GM11168 (cell line): Measurements from ENCODE around the gene RBM10.

Source experiments
- in situ Hi-C: fragments of 300-500 bp; cut with MboI; formaldehyde crosslinking; loops from one replicate; pipeline ENCODE4 v1.12.0; 2022; ENCODE audit warnings: low sequenced_read_pairs; ENCODE audit not compliant: unreplicated experiment

The RBM10 gene

GRCh38 chrX:47224896-47225290, 79.9 kb downstream of the RBM10 start:
- in situ Hi-C loops = loop anchor here (25.0 kb wide), 1 partner anchor 162 kb away; no protein-coding TSS in a partner anchor

- in situ Hi-C loops = no loop called here
Measured at GRCh38 chrX:47226071-47226470, 81.0 kb downstream of the RBM10 start.

- in situ Hi-C loops = no loop called here
Measured at GRCh38 chrX:47226531-47227333, 81.7 kb downstream of the RBM10 start.

DNA sequence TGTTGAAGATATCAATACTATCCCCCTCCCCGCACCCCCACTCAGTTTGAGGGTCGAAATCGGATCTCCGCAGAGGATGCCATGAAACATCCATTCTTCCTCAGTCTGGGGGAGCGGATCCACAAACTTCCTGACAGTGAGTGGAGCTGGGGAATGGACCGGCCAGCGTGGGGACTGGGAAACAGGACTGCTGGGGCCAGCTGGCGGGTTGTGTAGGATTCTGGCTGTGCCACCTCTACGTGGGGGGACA, 82.2 kb downstream of the RBM10 start:
- in situ Hi-C loops = no loop called here

- in situ Hi-C loops = no loop called here
Measured at GRCh38 chrX:47228550-47229270, 83.7 kb downstream of the RBM10 start.

- in situ Hi-C loops = no loop called here
Measured at GRCh38 chrX:47229427-47229826, 84.4 kb downstream of the RBM10 start.

DNA sequence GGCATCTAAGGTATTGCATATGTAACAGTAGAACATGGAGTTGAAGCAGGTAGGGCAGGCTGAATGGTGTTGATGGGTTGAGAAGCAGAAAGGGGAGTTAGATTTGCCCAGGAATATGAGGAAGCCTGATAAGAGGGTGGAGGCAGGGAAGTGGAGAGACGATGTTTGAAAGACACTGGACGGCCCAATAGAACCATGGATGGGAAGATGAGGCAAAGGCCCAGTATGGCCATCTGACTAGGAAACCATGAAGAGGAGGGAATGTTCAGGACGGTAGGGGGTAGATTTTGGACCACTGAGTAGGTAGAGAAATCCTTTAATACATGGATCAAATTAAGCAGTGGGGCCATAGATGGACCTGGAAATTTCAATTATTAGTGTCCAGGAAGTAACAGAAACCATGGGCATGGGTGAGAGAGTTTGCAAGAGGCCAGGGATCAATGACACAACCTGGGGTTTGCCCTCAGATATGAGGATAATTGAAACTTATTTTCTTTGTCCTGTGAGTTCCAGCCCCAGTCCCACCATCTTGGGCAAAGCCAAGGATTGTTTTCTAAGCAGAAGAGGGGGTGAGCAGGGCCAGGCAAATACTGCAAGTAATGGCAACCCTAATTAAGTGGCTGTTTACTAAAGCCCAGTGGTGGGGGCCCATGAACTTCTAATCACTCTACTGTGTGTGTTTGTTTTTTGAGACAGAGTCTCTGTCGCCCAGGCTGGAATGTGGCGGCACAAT, 85.3 kb downstream of the RBM10 start:
- in situ Hi-C loops = no loop called here

GRCh38 chrX:47231167-47231566, 86.1 kb downstream of the RBM10 start:
- in situ Hi-C loops = no loop called here

DNA sequence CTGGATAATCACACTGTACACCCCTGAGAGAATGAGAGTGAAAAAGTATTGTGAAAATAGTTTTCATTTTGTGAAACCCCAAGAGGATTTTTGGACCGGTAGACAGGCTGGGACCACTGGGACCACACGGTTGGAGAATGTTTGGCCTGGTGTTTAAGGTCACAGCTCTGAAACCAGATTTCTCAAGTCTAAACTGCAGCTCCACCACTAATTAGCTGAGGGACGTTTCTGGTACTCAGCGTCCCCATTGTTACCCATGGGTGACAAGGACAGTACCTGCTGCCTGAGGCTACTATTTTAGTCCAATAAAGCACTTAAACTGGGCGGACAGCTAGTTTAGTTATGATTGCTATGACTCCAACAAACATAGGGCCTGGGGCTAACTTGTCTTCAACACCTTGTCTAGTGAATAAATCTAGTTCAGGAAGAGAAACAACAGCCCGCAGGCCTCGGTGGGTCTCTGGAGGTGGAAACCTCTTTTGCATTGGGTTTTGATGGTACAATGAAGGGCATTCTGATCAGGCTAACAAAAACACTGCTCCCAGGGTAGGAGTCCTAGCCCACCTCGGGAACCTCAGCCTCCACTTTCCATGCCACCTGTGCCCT, 87.3 kb downstream of the RBM10 start:
- in situ Hi-C loops = no loop called here

DNA sequence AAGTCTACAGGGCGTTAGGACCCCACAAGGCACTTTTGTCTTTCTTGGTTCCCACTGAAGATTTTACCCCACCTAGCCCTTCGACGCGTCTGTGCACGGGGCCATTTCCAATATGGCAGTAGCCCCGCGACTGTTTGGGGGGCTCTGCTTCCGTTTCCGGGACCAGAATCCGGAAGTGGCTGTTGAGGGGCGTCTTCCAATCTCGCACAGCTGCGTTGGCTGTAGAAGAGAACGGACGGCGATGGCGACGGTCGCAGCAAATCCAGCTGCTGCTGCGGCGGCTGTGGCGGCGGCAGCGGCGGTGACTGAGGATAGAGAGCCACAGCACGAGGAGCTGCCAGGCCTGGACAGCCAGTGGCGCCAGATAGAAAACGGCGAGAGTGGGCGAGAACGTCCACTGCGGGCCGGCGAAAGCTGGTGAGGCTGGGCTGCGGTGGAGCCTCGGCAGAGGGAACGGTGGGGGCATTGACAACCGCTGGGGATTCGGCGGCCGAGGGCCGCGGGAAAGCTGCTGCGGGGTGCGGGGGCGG, 87.8 kb downstream of the RBM10 start, which contains the start of gene USP11:
USP11 (plus strand) TSS at position 207 of the 530 bp plus-strand sequence; CDS start at position 242, 35 bp downstream.
- in situ Hi-C loops = no loop called here

DNA sequence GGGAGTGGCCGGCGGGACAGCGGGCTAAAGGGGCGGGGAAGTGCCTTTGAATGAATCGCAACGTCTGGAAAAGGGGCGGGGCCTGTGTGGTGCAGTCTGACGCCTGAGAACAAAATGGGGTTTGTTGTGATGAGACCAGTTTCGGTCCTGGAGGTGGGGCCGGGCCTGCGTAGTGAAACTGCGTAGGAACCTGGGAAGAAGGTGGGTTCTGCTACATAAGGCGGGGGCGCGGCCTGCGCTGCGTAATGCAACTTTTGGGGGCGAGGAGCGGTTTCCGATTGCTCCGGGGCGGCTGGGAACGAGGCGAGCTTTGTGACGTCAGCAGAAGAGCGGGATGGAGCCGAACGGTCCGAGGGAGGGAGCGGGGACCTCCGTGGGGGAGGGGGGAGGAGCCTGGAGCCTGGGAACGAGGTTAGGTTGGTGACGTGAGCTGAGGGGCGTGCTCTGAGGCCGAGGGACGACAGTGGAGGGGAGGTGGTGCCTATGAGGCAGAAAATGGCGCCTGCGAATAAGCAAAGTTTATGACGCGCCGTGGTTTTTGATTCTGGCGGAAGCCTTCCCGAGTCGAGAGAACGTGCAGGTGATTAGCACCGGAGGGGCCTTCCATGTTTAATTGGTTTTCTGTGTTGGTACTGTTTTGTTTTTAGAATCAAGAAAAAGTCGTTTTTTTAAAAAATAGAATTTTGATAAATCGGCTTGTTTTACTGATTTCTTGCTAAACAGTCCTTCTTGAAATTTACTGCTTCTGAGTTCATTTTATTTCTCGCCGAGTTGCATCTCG, 88.5 kb downstream of the RBM10 start:
- in situ Hi-C loops = no loop called here

GRCh38 chrX:47234583-47234982, 89.6 kb downstream of the RBM10 start:
- in situ Hi-C loops = no loop called here

- in situ Hi-C loops = no loop called here
Measured at GRCh38 chrX:47235691-47236103, 90.7 kb downstream of the RBM10 start.
